HG03521 (cell line): ENCODE measurements around the gene VPS37D.
"Not testable (repeated sequence)": the region's sequence is repeated elsewhere in the genome, so short reads cannot be mapped to it uniquely, and the experiment has no call there.

ENCODE experiments used
- ATAC-seq: cut with Tn5 transposase; IDR thresholded peaks from one replicate; pipeline ENCODE4 v1.9.1; 2021; ENCODE audit warnings: mild to moderate bottlenecking, moderate library complexity; ENCODE audit not compliant: unreplicated experiment

VPS37D gene

GRCh38 chr7:73704640-73705550 is 37.3 kb downstream of the VPS37D start:
- ATAC-seq = no peak

GRCh38 chr7:73705551-73705920 is 37.9 kb downstream of the VPS37D start:
- ATAC-seq = no peak

GRCh38 chr7:73706126-73707044 is 38.8 kb downstream of the VPS37D start:
- no peak for ATAC-seq

- ATAC-seq = no peak
Observed at GRCh38 chr7:73707045-73707631, 39.5 kb downstream of the VPS37D start.

- no peak for ATAC-seq
Observed at GRCh38 chr7:73708961-73709549, 41.4 kb downstream of the VPS37D start.

- no peak for ATAC-seq
Observed at GRCh38 chr7:73712773-73713172, 45.1 kb downstream of the VPS37D start.

- not testable (repeated sequence) for ATAC-seq
Observed at GRCh38 chr7:73713319-73713718, 45.7 kb downstream of the VPS37D start.

- ATAC-seq = no peak
Observed at GRCh38 chr7:73715648-73716317, 48.2 kb downstream of the VPS37D start.

GRCh38 chr7:73716318-73716890 is 48.8 kb downstream of the VPS37D start:
- ATAC-seq = no peak

- no peak for ATAC-seq
Observed at GRCh38 chr7:73717025-73717807, 49.6 kb downstream of the VPS37D start.

- no peak for ATAC-seq
Observed at GRCh38 chr7:73717991-73718405, 50.4 kb downstream of the VPS37D start.

GRCh38 chr7:73718438-73718881 is 50.8 kb downstream of the VPS37D start:
- no peak for ATAC-seq

- peak; percentile 64 for ATAC-seq
Observed at GRCh38 chr7:73718905-73719805, 51.5 kb downstream of the VPS37D start, which contains the start of gene STX1A. Gene STX1A (minus strand): TSS chr7:73719669. CDS start chr7:73719631, 38 bp downstream.

- peak; percentile 10 for ATAC-seq
Observed at GRCh38 chr7:73719806-73720169, 52.2 kb downstream of the VPS37D start.

- not testable (repeated sequence) for ATAC-seq
Observed at GRCh38 chr7:73720443-73720842, 52.8 kb downstream of the VPS37D start.

- no peak for ATAC-seq
Observed at GRCh38 chr7:73721377-73721817, 53.8 kb downstream of the VPS37D start.
